ENCODE data around the gene SNRPD2. TPM values are rescaled to one million over a fixed set of nuclear protein-coding genes. Genes with fewer than 3 reads are reported as not detected.

SNRPD2 gene
- total RNA-seq, 4 donors from 2014 or later: 136 to 167 (median 144) TPM

DNA sequence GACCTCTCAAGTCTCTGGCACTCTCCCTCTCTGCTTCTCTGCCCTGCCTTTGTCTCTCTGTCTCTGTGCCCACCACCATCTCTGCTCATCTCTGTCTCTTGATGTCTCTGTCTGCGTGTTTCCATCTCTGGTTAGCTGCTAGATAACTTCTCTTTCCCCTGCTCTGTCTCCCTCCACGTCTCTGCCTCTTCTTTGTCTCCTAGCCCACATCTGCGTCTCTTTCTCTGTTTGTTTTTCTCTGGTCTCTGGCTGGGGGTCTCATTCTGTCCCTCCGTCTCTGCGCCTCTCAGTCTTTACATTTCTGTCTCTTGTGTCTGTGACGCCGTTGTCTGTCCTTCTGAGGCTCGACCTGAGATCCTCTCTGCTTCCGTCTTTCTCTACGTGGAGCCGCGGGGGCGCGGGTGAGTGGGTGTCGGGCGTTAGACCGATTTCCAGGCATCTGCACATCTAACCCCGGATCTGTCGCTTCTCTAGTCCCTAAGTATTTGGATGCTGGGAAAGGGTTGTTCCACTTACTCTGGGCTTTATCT, 23.3 kb downstream of the SNRPD2 start:
- Histone ChIP-seq H3K9me3 (no peaks in the 10 kb centered on the region), H3K4me3 (peak overlapping the region in 3 of 4 donors; percentile 2 to 34 (median 30)), H3K27ac (no peak overlapping the region), H3K4me1 (peaks cover 6 to 15% of the 10 kb centered on the region in 2 donors), H3K27me3 (peaks cover 75 to 85% (median 79%) of the 10 kb centered on the region in 3 donors), H3K36me3 (no peaks in the 10 kb centered on the region)
- intact Hi-C loops (cut with DNase I; ENCODE audit: low total_unique reads) (no loop called here), in situ Hi-C loops (cut with MboI; ENCODE audit: low sequenced_read_pairs in 4 of 4) (loop anchor here in 1 of 4 donors (25.0 kb wide), 1 partner anchor 131 kb away; no protein-coding TSS in a partner anchor)
- no peak for DNase-seq
- TF ChIP-seq CTCF (IDR thresholded peaks at IDR 0.05 in 4 of 5, conservative IDR thresholded peaks at IDR 0.05 in 1 of 5): no peak
- no peak for TF ChIP-seq POLR2A (IDR thresholded peaks at IDR 0.05)
- ATAC-seq: no peak

DNA sequence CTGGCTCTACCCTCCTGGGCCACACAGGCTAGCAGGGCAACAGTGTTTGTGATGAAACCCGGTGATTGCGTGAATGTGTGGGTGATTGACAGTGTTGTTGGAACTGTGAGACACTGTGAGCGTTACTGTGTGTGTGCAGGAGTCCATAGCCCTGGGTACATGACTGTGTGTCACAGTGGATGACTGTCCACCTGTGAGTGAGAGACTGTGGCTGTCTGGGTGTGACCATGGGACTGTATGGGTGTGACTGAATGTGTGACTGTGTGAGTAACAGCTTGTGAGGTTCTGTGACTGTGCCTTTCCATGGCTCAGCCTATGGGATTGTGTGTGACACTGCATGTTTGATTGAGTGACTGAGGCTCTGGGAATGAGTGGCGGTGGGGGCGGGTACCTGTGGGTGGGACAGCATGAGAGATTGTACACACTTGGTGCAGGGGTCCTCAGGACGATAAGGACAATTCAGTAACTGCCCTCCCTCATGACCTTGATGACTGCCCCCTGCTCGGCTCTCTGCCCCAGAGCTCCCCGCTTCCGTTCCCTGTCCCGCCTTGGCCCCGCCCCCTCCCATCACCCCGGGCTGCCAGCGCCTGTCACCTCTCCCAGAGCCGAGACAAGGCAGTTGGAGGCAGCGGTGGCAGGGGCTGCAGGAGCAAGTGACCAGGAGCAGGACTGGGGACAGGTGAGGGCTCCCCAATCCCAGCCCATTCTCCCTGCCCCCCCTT, 24.0 kb downstream of the SNRPD2 start, which contains the start of gene GIPR:
Gene GIPR (plus strand): TSS at position 602 of the 722 bp plus-strand sequence. CDS start 1,300 bp downstream, outside the sequence.
- H3K36me3 ChIP-seq: no peaks in the 10 kb centered on the region
- TF ChIP-seq CTCF (IDR thresholded peaks at IDR 0.05 in 4 of 5, conservative IDR thresholded peaks at IDR 0.05 in 1 of 5) (no peak), POLR2A (IDR thresholded peaks at IDR 0.05) (no peak)
- peak within 1 kb of the TSS; percentile 2 to 34 (median 26) for H3K4me3 ChIP-seq
- in situ Hi-C loops (cut with MboI; ENCODE audit: low sequenced_read_pairs in 4 of 4): loop anchor here in 1 of 4 donors (25.0 kb wide), 1 partner anchor 130 kb away; no protein-coding TSS in a partner anchor
- DNase-seq (no peak), ATAC-seq (no peak)
- H3K27ac ChIP-seq: no peak within 1 kb of the TSS
- peaks cover 6 to 15% of the 10 kb centered on the region in 2 donors for H3K4me1 ChIP-seq
- intact Hi-C loops (cut with DNase I; ENCODE audit: low total_unique reads): no loop called here
- peaks cover 75 to 85% (median 76%) of the 10 kb centered on the region in 3 donors for H3K27me3 ChIP-seq
- H3K9me3 ChIP-seq: no peaks in the 10 kb centered on the region

DNA sequence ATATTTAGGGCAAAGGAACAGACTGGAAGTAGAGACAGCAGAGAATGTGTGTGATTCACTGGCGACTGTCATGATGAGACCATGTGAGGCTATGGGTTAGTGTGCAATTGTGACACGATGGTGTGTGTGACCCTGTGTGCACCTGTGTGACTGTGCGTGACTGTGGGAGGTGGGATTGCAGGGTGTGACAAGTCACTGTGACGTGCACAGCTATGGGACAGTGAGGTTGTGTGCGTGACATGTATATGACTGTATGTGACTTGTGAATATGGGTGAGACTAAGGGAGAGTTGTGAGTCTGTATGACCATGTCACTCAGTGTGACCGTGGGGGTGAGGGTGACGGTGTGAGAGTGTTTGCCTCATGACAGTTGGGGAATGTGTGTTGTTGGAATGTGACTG, 27.2 kb downstream of the SNRPD2 start:
- TF ChIP-seq POLR2A (IDR thresholded peaks at IDR 0.05): no peak
- no peak for TF ChIP-seq CTCF (IDR thresholded peaks at IDR 0.05 in 4 of 5, conservative IDR thresholded peaks at IDR 0.05 in 1 of 5)
- Histone ChIP-seq H3K4me1 (peaks cover 6 to 15% of the 10 kb centered on the region in 2 donors), H3K36me3 (no peaks in the 10 kb centered on the region), H3K9me3 (no peaks in the 10 kb centered on the region), H3K4me3 (no peak overlapping the region), H3K27me3 (peaks cover 48 to 60% (median 53%) of the 10 kb centered on the region in 3 donors), H3K27ac (no peak overlapping the region)
- DNase-seq (no peak), ATAC-seq (no peak)
- intact Hi-C loops (cut with DNase I; ENCODE audit: low total_unique reads) (no loop called here), in situ Hi-C loops (cut with MboI; ENCODE audit: low sequenced_read_pairs in 4 of 4) (loop anchor here in 1 of 4 donors (25.0 kb wide), 1 partner anchor 127 kb away; no protein-coding TSS in a partner anchor)

GRCh38 chr19:45663800-45664199, 28.0 kb downstream of the SNRPD2 start:
- no peak for TF ChIP-seq CTCF (IDR thresholded peaks at IDR 0.05 in 4 of 5, conservative IDR thresholded peaks at IDR 0.05 in 1 of 5)
- no peak for TF ChIP-seq POLR2A (IDR thresholded peaks at IDR 0.05)
- no peak overlapping the region for H3K4me3 ChIP-seq
- H3K36me3 ChIP-seq: no peaks in the 10 kb centered on the region
- no peak overlapping the region for H3K27ac ChIP-seq
- H3K4me1 ChIP-seq: peaks cover 6 to 8% of the 10 kb centered on the region in 2 donors
- no peaks in the 10 kb centered on the region for H3K9me3 ChIP-seq
- ATAC-seq: no peak
- DNase-seq: no peak
- intact Hi-C loops (cut with DNase I; ENCODE audit: low total_unique reads): no loop called here
- in situ Hi-C loops (cut with MboI; ENCODE audit: low sequenced_read_pairs in 4 of 4): loop anchor here in 1 of 4 donors (25.0 kb wide), 1 partner anchor 126 kb away; no protein-coding TSS in a partner anchor
- H3K27me3 ChIP-seq: peaks cover 44 to 53% (median 45%) of the 10 kb centered on the region in 3 donors
